A549 (cell line): ENCODE data around the gene ANKRD18B.
"Not testable (repeated sequence)": the region's sequence is repeated elsewhere in the genome, so short reads cannot be mapped to it uniquely, and the experiment has no call there.

Source experiments
- CHD2 ChIP-seq: fragments of 150-350 bp; IDR thresholded peaks from 2 replicates; pipeline ENCODE4 v1.6.1; 2014; ENCODE audit warnings: low read length; ENCODE audit not compliant: partially characterized antibody
- ESRRA ChIP-seq: fragments of 150-350 bp; IDR thresholded peaks from 2 replicates; pipeline ENCODE4 v1.6.1; 2014; ENCODE audit warnings: mild to moderate bottlenecking, low read length, borderline replicate concordance
- POLR2A ChIP-seq: IDR thresholded peaks from 2 replicates; pipeline ENCODE4 v1.6.1; 2012; ENCODE audit warnings: mild to moderate bottlenecking, low read length
- RNF2 ChIP-seq: fragments of 200-600 bp; sonication (generic); IDR thresholded peaks from 2 replicates; pipeline ENCODE4 v1.6.1; 2016; ENCODE audit warnings: low read depth, mild to moderate bottlenecking, antibody characterized with exemption, moderate library complexity, borderline replicate concordance
- SMC3 ChIP-seq: fragments of >200 bp; sonication (Bioruptor Twin); formaldehyde crosslinking; IDR thresholded peaks from 3 replicates; pipeline ENCODE4 v1.6.1; 2018; ENCODE audit warnings: inconsistent platforms
- TP53 ChIP-seq: fragments of 250-450 bp; sonication (Bioruptor Pico); IDR thresholded peaks from 2 replicates; pipeline ENCODE4 v1.5.0; 2021; ENCODE audit warnings: mild to moderate bottlenecking, moderate library complexity
- USF2 ChIP-seq: fragments of 450-650 bp; IDR thresholded peaks from 2 replicates; pipeline ENCODE4 v1.6.1; 2014; ENCODE audit warnings: antibody characterized with exemption
- TF ChIP-seq, protein P1 (sequence below): fragments of >200 bp; sonication (Bioruptor Twin); formaldehyde crosslinking; IDR thresholded peaks from 3 replicates; pipeline ENCODE4 v1.5.1; 2016
- TF ChIP-seq, protein P2 (sequence below): fragments of 150-350 bp; IDR thresholded peaks from 2 replicates; pipeline ENCODE4 v1.6.1; 2014; ENCODE audit warnings: low read depth, mild to moderate bottlenecking, low read length

- TF ChIP-seq TP53 (CRISPR knock-in tag); USF2; CHD2; RNF2; ESRRA; SMC3; POLR2A: not testable (repeated sequence)
- TF ChIP-seq, protein P1, sequence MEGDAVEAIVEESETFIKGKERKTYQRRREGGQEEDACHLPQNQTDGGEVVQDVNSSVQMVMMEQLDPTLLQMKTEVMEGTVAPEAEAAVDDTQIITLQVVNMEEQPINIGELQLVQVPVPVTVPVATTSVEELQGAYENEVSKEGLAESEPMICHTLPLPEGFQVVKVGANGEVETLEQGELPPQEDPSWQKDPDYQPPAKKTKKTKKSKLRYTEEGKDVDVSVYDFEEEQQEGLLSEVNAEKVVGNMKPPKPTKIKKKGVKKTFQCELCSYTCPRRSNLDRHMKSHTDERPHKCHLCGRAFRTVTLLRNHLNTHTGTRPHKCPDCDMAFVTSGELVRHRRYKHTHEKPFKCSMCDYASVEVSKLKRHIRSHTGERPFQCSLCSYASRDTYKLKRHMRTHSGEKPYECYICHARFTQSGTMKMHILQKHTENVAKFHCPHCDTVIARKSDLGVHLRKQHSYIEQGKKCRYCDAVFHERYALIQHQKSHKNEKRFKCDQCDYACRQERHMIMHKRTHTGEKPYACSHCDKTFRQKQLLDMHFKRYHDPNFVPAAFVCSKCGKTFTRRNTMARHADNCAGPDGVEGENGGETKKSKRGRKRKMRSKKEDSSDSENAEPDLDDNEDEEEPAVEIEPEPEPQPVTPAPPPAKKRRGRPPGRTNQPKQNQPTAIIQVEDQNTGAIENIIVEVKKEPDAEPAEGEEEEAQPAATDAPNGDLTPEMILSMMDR, result not testable (repeated sequence)
- TF ChIP-seq, protein P2, sequence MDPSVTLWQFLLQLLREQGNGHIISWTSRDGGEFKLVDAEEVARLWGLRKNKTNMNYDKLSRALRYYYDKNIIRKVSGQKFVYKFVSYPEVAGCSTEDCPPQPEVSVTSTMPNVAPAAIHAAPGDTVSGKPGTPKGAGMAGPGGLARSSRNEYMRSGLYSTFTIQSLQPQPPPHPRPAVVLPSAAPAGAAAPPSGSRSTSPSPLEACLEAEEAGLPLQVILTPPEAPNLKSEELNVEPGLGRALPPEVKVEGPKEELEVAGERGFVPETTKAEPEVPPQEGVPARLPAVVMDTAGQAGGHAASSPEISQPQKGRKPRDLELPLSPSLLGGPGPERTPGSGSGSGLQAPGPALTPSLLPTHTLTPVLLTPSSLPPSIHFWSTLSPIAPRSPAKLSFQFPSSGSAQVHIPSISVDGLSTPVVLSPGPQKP, result not testable (repeated sequence)
Observed at GRCh38 chr9:33618370-33618769, 94.3 kb downstream of the ANKRD18B start.
